Inferior parietal cortex (tissue), 1 donor: ENCODE data around the gene CCDC90B.
"Not testable (repeated sequence)": the region's sequence is repeated elsewhere in the genome, so short reads cannot be mapped to it uniquely, and the experiment has no call there.

Source experiments
- DNase-seq: peaks from one replicate; pipeline ENCODE4 v3.0.0-alpha.2; 2016; ENCODE audit errors: extremely low spot score

Gene CCDC90B

GRCh38 chr11:83285771-83286528 is at the start of gene CCDC90B:
TSS of gene CCDC90B (minus strand) at chr11:83286367. CDS start at chr11:83285972, 395 bp downstream.
- DNase-seq = peak; percentile 98

- DNase-seq = no peak
These were observed 49.4 kb upstream of the CCDC90B start for GRCh38 chr11:83335446-83336070.

- no peak for DNase-seq
These were observed 44.1 kb upstream of the CCDC90B start for GRCh38 chr11:83330303-83330702.

- no peak for DNase-seq
These were observed 40.2 kb upstream of the CCDC90B start for GRCh38 chr11:83326326-83326725.

GRCh38 chr11:83319346-83319745 is 33.2 kb upstream of the CCDC90B start:
- DNase-seq = no peak

- no peak for DNase-seq
These were observed 32.8 kb upstream of the CCDC90B start for GRCh38 chr11:83318931-83319330.

- DNase-seq = no peak
These were observed 31.9 kb upstream of the CCDC90B start for GRCh38 chr11:83317757-83318690.

- not testable (repeated sequence) for DNase-seq
These were observed 30.7 kb upstream of the CCDC90B start for GRCh38 chr11:83316897-83317268.

- DNase-seq = not testable (repeated sequence)
These were observed 30.2 kb upstream of the CCDC90B start for GRCh38 chr11:83316143-83316896.

- no peak for DNase-seq
These were observed 26.3 kb upstream of the CCDC90B start for GRCh38 chr11:83312430-83312829.

GRCh38 chr11:83311701-83312100 is 25.5 kb upstream of the CCDC90B start:
- DNase-seq = no peak

- DNase-seq = no peak
These were observed 24.6 kb upstream of the CCDC90B start for GRCh38 chr11:83310718-83311117.

- DNase-seq = not testable (repeated sequence)
These were observed 22.4 kb upstream of the CCDC90B start for GRCh38 chr11:83308536-83308935.

- DNase-seq = no peak
These were observed 20.3 kb upstream of the CCDC90B start for GRCh38 chr11:83306200-83307080.

- no peak for DNase-seq
These were observed 17.1 kb upstream of the CCDC90B start for GRCh38 chr11:83303316-83303715.

- no peak for DNase-seq
These were observed 16.0 kb upstream of the CCDC90B start for GRCh38 chr11:83302151-83302550.

GRCh38 chr11:83299681-83300080 is 13.5 kb upstream of the CCDC90B start:
- DNase-seq = no peak

- no peak for DNase-seq
These were observed 8.0 kb upstream of the CCDC90B start for GRCh38 chr11:83294208-83294607.

GRCh38 chr11:83293457-83293774 is 7.2 kb upstream of the CCDC90B start:
- no peak for DNase-seq

GRCh38 chr11:83292709-83293456 is 6.7 kb upstream of the CCDC90B start:
- peak; percentile 91 for DNase-seq
